ENCODE data around the gene PLA2G15.

PLA2G15 gene

GRCh38 chr16:68274441-68274840 is 29.3 kb downstream of the PLA2G15 start:
- DNase-seq (ENCODE audit: extremely low read depth, low read depth): no peak
- H3K4me3 ChIP-seq (replicated peaks; ENCODE audit: low read depth, low read length): no peak overlapping the region
- no peak for TF ChIP-seq CTCF (IDR thresholded peaks at IDR 0.05; ENCODE audit: low read depth, low read length, missing control alignments)

GRCh38 chr16:68275611-68276191 is 30.5 kb downstream of the PLA2G15 start:
- TF ChIP-seq CTCF (IDR thresholded peaks at IDR 0.05; ENCODE audit: low read depth, low read length, missing control alignments): no peak
- H3K4me3 ChIP-seq (replicated peaks; ENCODE audit: low read depth, low read length): no peak overlapping the region
- DNase-seq (ENCODE audit: extremely low read depth, low read depth): no peak

- DNase-seq (ENCODE audit: extremely low read depth, low read depth): no peak
- no peak for TF ChIP-seq CTCF (IDR thresholded peaks at IDR 0.05; ENCODE audit: low read depth, low read length, missing control alignments)
- H3K4me3 ChIP-seq (replicated peaks; ENCODE audit: low read depth, low read length): no peak overlapping the region
Measured at GRCh38 chr16:68276223-68276622, 31.1 kb downstream of the PLA2G15 start.

- TF ChIP-seq CTCF (IDR thresholded peaks at IDR 0.05; ENCODE audit: low read depth, low read length, missing control alignments): no peak
- DNase-seq (ENCODE audit: extremely low read depth, low read depth): no peak
Measured at GRCh38 chr16:68279726-68280558, 34.8 kb downstream of the PLA2G15 start.

GRCh38 chr16:68281368-68282063 is 36.3 kb downstream of the PLA2G15 start:
- DNase-seq (ENCODE audit: extremely low read depth, low read depth): no peak
- TF ChIP-seq CTCF (IDR thresholded peaks at IDR 0.05; ENCODE audit: low read depth, low read length, missing control alignments): no peak
- no peak overlapping the region for H3K4me3 ChIP-seq (replicated peaks; ENCODE audit: low read depth, low read length)

More at GRCh38 chr16:68279726-68280558, 34.8 kb downstream of the PLA2G15 start:
- H3K4me3 ChIP-seq (replicated peaks; ENCODE audit: low read depth, low read length): no peak overlapping the region

GRCh38 chr16:68282064-68282452 is 36.9 kb downstream of the PLA2G15 start:
- H3K4me3 ChIP-seq (replicated peaks; ENCODE audit: low read depth, low read length): no peak overlapping the region
- DNase-seq (ENCODE audit: extremely low read depth, low read depth): no peak
- no peak for TF ChIP-seq CTCF (IDR thresholded peaks at IDR 0.05; ENCODE audit: low read depth, low read length, missing control alignments)

Measured in HFF-Myc (cell line).